WTC11 (cell line): ENCODE measurements around the gene ZNF276. TPM values are rescaled to one million over a fixed set of nuclear protein-coding genes. Genes with fewer than 3 reads are reported as not detected.
A peak's percentile ranks its signal among the peaks of the same experiment; 100 is the strongest.

Experiments used
- CBFB ChIP-seq: sonication (generic); formaldehyde crosslinking; IDR thresholded peaks from 2 replicates; pipeline ENCODE4 v1.8.1; 2022; ENCODE audit warnings: mild to moderate bottlenecking, low read depth, missing genetic modification reagents
- CREB1 ChIP-seq: sonication (generic); formaldehyde crosslinking; IDR thresholded peaks from 2 replicates; pipeline ENCODE4 v1.8.0; 2023; ENCODE audit warnings: mild to moderate bottlenecking, missing genetic modification reagents
- FOXP1 ChIP-seq: sonication (generic); formaldehyde crosslinking; IDR thresholded peaks from 2 replicates; pipeline ENCODE4 v1.8.0; 2022; ENCODE audit warnings: missing genetic modification reagents, mild to moderate bottlenecking, moderate library complexity, borderline replicate concordance
- GABPB1 ChIP-seq: sonication (generic); formaldehyde crosslinking; IDR thresholded peaks from 2 replicates; pipeline ENCODE4 v1.8.1; 2023; ENCODE audit warnings: mild to moderate bottlenecking, missing genetic modification reagents
- MXD4 ChIP-seq: fragments of 250-450 bp; sonication (Bioruptor Pico); IDR thresholded peaks from 2 replicates; pipeline ENCODE4 v1.8.0; 2021; ENCODE audit warnings: mild to moderate bottlenecking, moderate library complexity, borderline replicate concordance
- NFATC4 ChIP-seq: fragments of 250-450 bp; sonication (Bioruptor Pico); IDR thresholded peaks from 2 replicates; pipeline ENCODE4 v1.9.0; 2021; ENCODE audit warnings: mild to moderate bottlenecking
- NR2C2 ChIP-seq: sonication (generic); formaldehyde crosslinking; IDR thresholded peaks from 2 replicates; pipeline ENCODE4 v1.8.0; 2022; ENCODE audit warnings: mild to moderate bottlenecking, missing genetic modification reagents
- NR3C1 ChIP-seq: sonication (generic); formaldehyde crosslinking; conservative IDR thresholded peaks from 2 replicates; pipeline ENCODE4 v1.8.1; 2023; ENCODE audit warnings: low read depth, mild to moderate bottlenecking, missing genetic modification reagents
- RORB ChIP-seq: fragments of 250-450 bp; sonication (Bioruptor Pico); IDR thresholded peaks from 2 replicates; pipeline ENCODE4 v1.9.0; 2021; ENCODE audit warnings: mild to moderate bottlenecking
- SMAD3 ChIP-seq: sonication (generic); formaldehyde crosslinking; IDR thresholded peaks from 2 replicates; pipeline ENCODE4 v1.8.0; 2022; ENCODE audit warnings: missing genetic modification reagents, mild to moderate bottlenecking, borderline replicate concordance
- SMAD4 ChIP-seq: sonication (generic); formaldehyde crosslinking; IDR thresholded peaks from 2 replicates; pipeline ENCODE4 v1.8.0; 2022; ENCODE audit warnings: mild to moderate bottlenecking, missing genetic modification reagents
- TEAD1 ChIP-seq: sonication (generic); formaldehyde crosslinking; IDR thresholded peaks from 2 replicates; pipeline ENCODE4 v1.8.0; 2022; ENCODE audit warnings: mild to moderate bottlenecking, missing genetic modification reagents
- TP53 ChIP-seq: sonication (generic); formaldehyde crosslinking; IDR thresholded peaks from 2 replicates; pipeline ENCODE4 v1.8.1; 2023; ENCODE audit warnings: mild to moderate bottlenecking, missing genetic modification reagents
- ZNF138 ChIP-seq: sonication (generic); formaldehyde crosslinking; conservative IDR thresholded peaks from 2 replicates; pipeline ENCODE4 v1.8.1; 2022; ENCODE audit warnings: mild to moderate bottlenecking, moderate library complexity, missing genetic modification reagents
- ZNF219 ChIP-seq: sonication (generic); formaldehyde crosslinking; IDR thresholded peaks from 2 replicates; pipeline ENCODE4 v1.8.0; 2023; ENCODE audit warnings: missing genetic modification reagents, mild to moderate bottlenecking, borderline replicate concordance
- ZNF232 ChIP-seq: sonication (generic); formaldehyde crosslinking; IDR thresholded peaks from 2 replicates; pipeline ENCODE4 v1.8.0; 2022; ENCODE audit warnings: mild to moderate bottlenecking, missing genetic modification reagents
- ZNF396 ChIP-seq: fragments of 250-450 bp; sonication (Bioruptor Pico); IDR thresholded peaks from 2 replicates; pipeline ENCODE4 v1.8.0; 2021; ENCODE audit warnings: mild to moderate bottlenecking, moderate library complexity, borderline replicate concordance
- total RNA-seq: library from RNA; stranded (reverse); gene quantifications from 3 replicates; pipeline ENCODE4 v1.2.3, GENCODE V29; 2021
- TF ChIP-seq, protein P1 (sequence below): fragments of 250-450 bp; sonication (Bioruptor Pico); IDR thresholded peaks from 2 replicates; pipeline ENCODE4 v1.9.0; 2021; ENCODE audit warnings: mild to moderate bottlenecking, borderline replicate concordance
- TF ChIP-seq, protein P2 (sequence below): sonication (generic); formaldehyde crosslinking; IDR thresholded peaks from 2 replicates; pipeline ENCODE4 v1.8.1; 2023; ENCODE audit warnings: mild to moderate bottlenecking, moderate library complexity, missing genetic modification reagents
- TF ChIP-seq, protein P3 (sequence below): sonication (generic); formaldehyde crosslinking; IDR thresholded peaks from 2 replicates; pipeline ENCODE4 v1.8.0; 2022; ENCODE audit warnings: mild to moderate bottlenecking, missing genetic modification reagents
- TF ChIP-seq, protein P4 (sequence below): sonication (generic); formaldehyde crosslinking; IDR thresholded peaks from 2 replicates; pipeline ENCODE4 v1.8.1; 2023; ENCODE audit warnings: mild to moderate bottlenecking, missing genetic modification reagents
- TF ChIP-seq, protein P5 (sequence below): sonication (generic); formaldehyde crosslinking; IDR thresholded peaks from 2 replicates; pipeline ENCODE4 v1.8.0; 2023; ENCODE audit warnings: missing genetic modification reagents, mild to moderate bottlenecking, borderline replicate concordance

The ZNF276 gene
- total RNA-seq, 1 experiment from 2014 or later: 16.6 TPM

DNA sequence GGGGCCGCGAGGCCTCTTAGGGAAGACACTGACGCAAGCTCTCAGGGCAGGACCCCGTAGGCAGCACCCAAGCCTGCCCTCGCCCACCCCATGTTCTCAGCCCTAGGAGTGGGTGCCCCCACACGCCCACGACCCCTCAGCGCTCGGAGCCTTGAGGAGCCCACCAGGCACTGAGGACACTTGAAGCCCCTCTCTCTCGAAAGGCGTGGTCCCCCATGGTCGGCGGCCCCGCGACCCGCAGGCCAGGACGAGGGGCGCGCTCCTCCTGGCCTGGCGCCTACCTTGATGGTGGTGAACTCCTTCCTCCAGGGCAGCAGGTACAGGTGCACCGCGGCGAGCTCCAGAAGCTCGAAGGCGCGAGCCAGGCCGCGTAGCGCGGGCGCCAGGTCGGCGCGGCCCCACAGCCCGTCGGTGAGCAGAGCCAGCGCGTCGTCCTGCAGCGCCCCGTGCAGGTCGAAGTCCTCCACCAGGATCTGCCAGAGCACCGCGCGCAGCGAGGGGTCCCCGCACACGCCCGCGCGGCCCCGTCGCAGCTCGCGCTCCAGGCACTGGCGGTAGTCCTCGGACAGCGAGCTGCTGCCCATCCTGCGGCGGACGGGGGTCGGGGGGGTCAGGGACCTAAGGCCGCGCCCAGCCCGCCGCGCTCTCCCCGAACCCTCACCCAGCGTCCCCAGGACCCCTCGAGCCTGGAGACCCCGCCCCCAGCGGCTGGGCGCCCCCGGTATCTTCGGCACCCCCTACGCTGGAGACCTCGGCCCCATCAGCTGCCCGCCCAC lies 20.5 kb upstream of the ZNF276 start (continued):
- TF ChIP-seq ZNF138 (CRISPR knock-in tag) (no peak), SMAD3 (CRISPR knock-in tag) (0 out of 2 replicates have a peak, but pooled peaks have one; percentile 31), ZNF232 (CRISPR knock-in tag) (0 out of 2 replicates have a peak, but pooled peaks have one; percentile 18), FOXP1 (CRISPR knock-in tag) (0 out of 2 replicates have a peak, but pooled peaks have one; percentile 57), MXD4 (no peak), NR3C1 (no peak), ZNF396 (CRISPR knock-in tag) (no peak), CBFB (CRISPR knock-in tag) (0 out of 2 replicates have a peak, but pooled peaks have one; percentile 27), NFATC4 (no peak), NR2C2 (no peak), TP53 (CRISPR knock-in tag) (no peak), SMAD4 (no peak), TEAD1 (no peak), GABPB1 (no peak; the same call in 1 of the 2 replicates), ZNF219 (CRISPR knock-in tag) (no peak), CREB1 (CRISPR knock-in tag) (no peak), RORB (CRISPR knock-in tag) (no peak)
- TF ChIP-seq, protein P1, sequence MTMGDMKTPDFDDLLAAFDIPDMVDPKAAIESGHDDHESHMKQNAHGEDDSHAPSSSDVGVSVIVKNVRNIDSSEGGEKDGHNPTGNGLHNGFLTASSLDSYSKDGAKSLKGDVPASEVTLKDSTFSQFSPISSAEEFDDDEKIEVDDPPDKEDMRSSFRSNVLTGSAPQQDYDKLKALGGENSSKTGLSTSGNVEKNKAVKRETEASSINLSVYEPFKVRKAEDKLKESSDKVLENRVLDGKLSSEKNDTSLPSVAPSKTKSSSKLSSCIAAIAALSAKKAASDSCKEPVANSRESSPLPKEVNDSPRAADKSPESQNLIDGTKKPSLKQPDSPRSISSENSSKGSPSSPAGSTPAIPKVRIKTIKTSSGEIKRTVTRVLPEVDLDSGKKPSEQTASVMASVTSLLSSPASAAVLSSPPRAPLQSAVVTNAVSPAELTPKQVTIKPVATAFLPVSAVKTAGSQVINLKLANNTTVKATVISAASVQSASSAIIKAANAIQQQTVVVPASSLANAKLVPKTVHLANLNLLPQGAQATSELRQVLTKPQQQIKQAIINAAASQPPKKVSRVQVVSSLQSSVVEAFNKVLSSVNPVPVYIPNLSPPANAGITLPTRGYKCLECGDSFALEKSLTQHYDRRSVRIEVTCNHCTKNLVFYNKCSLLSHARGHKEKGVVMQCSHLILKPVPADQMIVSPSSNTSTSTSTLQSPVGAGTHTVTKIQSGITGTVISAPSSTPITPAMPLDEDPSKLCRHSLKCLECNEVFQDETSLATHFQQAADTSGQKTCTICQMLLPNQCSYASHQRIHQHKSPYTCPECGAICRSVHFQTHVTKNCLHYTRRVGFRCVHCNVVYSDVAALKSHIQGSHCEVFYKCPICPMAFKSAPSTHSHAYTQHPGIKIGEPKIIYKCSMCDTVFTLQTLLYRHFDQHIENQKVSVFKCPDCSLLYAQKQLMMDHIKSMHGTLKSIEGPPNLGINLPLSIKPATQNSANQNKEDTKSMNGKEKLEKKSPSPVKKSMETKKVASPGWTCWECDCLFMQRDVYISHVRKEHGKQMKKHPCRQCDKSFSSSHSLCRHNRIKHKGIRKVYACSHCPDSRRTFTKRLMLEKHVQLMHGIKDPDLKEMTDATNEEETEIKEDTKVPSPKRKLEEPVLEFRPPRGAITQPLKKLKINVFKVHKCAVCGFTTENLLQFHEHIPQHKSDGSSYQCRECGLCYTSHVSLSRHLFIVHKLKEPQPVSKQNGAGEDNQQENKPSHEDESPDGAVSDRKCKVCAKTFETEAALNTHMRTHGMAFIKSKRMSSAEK (CRISPR knock-in tag): no peak
- TF ChIP-seq, protein P2, sequence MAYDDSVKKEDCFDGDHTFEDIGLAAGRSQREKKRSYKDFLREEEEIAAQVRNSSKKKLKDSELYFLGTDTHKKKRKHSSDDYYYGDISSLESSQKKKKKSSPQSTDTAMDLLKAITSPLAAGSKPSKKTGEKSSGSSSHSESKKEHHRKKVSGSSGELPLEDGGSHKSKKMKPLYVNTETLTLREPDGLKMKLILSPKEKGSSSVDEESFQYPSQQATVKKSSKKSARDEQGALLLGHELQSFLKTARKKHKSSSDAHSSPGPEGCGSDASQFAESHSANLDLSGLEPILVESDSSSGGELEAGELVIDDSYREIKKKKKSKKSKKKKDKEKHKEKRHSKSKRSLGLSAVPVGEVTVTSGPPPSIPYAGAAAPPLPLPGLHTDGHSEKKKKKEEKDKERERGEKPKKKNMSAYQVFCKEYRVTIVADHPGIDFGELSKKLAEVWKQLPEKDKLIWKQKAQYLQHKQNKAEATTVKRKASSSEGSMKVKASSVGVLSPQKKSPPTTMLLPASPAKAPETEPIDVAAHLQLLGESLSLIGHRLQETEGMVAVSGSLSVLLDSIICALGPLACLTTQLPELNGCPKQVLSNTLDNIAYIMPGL (CRISPR knock-in tag): peak; percentile 98
- TF ChIP-seq, protein P3, sequence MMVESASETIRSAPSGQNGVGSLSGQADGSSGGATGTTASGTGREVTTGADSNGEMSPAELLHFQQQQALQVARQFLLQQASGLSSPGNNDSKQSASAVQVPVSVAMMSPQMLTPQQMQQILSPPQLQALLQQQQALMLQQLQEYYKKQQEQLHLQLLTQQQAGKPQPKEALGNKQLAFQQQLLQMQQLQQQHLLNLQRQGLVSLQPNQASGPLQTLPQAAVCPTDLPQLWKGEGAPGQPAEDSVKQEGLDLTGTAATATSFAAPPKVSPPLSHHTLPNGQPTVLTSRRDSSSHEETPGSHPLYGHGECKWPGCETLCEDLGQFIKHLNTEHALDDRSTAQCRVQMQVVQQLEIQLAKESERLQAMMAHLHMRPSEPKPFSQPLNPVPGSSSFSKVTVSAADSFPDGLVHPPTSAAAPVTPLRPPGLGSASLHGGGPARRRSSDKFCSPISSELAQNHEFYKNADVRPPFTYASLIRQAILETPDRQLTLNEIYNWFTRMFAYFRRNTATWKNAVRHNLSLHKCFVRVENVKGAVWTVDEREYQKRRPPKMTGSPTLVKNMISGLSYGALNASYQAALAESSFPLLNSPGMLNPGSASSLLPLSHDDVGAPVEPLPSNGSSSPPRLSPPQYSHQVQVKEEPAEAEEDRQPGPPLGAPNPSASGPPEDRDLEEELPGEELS (CRISPR knock-in tag): no peak
- TF ChIP-seq, protein P4, sequence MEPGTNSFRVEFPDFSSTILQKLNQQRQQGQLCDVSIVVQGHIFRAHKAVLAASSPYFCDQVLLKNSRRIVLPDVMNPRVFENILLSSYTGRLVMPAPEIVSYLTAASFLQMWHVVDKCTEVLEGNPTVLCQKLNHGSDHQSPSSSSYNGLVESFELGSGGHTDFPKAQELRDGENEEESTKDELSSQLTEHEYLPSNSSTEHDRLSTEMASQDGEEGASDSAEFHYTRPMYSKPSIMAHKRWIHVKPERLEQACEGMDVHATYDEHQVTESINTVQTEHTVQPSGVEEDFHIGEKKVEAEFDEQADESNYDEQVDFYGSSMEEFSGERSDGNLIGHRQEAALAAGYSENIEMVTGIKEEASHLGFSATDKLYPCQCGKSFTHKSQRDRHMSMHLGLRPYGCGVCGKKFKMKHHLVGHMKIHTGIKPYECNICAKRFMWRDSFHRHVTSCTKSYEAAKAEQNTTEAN (CRISPR knock-in tag): no peak
- TF ChIP-seq, protein P5, sequence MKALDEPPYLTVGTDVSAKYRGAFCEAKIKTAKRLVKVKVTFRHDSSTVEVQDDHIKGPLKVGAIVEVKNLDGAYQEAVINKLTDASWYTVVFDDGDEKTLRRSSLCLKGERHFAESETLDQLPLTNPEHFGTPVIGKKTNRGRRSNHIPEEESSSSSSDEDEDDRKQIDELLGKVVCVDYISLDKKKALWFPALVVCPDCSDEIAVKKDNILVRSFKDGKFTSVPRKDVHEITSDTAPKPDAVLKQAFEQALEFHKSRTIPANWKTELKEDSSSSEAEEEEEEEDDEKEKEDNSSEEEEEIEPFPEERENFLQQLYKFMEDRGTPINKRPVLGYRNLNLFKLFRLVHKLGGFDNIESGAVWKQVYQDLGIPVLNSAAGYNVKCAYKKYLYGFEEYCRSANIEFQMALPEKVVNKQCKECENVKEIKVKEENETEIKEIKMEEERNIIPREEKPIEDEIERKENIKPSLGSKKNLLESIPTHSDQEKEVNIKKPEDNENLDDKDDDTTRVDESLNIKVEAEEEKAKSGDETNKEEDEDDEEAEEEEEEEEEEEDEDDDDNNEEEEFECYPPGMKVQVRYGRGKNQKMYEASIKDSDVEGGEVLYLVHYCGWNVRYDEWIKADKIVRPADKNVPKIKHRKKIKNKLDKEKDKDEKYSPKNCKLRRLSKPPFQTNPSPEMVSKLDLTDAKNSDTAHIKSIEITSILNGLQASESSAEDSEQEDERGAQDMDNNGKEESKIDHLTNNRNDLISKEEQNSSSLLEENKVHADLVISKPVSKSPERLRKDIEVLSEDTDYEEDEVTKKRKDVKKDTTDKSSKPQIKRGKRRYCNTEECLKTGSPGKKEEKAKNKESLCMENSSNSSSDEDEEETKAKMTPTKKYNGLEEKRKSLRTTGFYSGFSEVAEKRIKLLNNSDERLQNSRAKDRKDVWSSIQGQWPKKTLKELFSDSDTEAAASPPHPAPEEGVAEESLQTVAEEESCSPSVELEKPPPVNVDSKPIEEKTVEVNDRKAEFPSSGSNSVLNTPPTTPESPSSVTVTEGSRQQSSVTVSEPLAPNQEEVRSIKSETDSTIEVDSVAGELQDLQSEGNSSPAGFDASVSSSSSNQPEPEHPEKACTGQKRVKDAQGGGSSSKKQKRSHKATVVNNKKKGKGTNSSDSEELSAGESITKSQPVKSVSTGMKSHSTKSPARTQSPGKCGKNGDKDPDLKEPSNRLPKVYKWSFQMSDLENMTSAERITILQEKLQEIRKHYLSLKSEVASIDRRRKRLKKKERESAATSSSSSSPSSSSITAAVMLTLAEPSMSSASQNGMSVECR (CRISPR knock-in tag): 0 out of 2 replicates have a peak, but pooled peaks have one; percentile 11
